ENCODE measurements around the gene TGM1.
A peak's percentile ranks its signal among the peaks of the same experiment; 100 is the strongest.

Gene TGM1

GRCh38 chr14:24291446-24292117 is 28.6 kb upstream of the TGM1 start:
- no peak for DNase-seq

DNA sequence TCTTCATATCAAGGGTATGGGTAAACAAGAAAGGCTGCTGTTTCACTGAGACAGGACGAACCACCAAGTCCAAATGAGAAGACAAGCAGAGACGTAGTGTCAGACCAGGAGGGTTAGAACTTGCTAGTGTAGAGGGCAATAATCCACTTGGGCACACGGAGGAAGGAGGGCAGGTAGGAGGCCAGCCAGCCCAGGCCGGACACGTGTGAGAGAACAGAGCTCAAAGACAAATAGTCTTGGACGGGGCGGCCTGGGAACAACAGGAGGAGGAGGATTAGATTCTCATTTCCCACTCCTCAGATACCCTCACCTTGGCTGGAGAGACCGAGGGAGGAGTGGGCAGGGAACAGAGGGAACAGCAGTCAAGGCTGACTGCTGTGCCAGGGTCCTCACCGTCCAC is 27.8 kb upstream of the TGM1 start:
- DNase-seq = no peak

DNA sequence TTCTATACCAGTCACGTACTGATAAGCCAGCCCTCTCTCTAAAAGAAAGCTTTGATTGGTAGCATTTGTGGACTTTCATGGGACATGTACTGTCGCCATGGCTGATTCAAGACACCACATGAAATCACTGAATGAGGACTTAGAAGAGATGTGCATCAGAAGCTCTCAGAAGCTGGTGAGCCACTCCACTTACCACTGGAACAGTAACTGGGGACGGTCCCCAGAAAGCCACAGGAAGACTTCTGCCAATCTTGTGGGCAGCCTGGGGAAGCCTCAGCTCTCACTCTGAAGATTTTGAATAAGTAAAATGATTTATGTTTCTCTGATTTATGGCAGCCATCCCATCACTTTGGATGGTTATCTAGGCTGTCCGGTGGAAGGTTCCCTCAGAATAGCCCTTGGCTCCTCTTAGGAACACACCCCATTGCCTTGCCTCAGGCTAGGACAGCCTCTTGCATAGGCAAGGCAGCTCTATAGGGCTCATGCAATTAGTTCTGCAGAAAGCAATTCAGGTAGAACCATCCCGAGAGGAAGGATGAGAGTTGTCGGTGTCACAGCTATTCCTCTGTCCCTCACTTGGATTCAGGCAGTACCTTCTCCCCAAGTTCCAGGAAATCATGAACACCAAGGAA is 26.8 kb upstream of the TGM1 start:
- no peak for DNase-seq

DNA sequence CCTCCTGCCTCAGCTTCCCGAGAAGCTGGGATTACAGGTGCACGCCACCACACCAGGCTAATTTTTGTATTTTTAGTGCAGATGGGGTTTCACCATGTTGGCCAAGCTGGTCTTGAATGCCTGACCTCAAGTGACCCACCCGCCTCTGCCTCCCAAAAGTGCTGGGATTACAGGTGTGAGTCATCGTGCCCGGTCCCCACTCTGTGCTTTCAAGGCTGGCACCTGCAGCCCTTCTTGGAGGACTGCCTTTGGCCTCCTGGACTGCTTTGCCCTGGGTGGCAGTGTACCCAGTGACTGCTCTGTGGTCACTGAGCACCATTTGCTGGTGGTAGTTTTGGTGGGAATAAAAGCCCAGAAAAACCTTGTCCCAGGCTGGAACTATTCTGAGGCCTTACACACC is 24.0 kb upstream of the TGM1 start:
- no peak for DNase-seq

GRCh38 chr14:24285351-24285750 is 22.4 kb upstream of the TGM1 start:
- no peak for DNase-seq

- DNase-seq = no peak
Observed at GRCh38 chr14:24284501-24285035, 21.6 kb upstream of the TGM1 start.

DNA sequence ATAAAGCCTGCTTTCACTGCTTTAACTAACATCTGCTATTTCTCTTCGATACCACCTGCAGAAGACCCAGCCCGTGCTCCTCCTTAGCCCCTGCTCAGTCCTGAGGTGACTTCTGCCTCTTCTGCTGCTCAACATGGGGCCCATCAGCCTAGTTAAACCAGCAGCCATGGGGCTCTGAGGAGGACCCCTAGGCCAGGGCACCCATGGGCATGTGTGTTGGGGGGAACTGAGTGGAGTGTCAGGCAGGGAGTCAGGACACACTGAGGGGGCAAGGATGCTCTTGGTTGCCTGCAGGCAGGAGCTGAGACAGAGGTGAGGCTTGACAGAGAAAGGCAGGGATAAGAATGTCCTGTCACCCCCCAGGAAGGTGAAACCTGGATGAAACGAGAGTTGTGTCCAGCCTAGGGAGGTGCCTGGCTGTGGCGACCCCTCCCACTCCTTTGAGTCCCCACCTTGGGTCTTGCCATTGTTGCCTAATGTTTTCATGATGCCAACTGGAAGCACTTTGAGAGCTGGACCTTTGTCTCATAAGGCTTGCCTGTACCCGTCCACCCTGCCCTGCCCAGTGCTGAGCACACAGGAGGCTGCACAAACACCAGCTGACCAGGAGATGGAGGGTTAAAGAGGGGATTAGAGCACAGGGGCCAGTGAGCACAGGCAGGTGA is 21.0 kb upstream of the TGM1 start:
- DNase-seq = no peak

DNA sequence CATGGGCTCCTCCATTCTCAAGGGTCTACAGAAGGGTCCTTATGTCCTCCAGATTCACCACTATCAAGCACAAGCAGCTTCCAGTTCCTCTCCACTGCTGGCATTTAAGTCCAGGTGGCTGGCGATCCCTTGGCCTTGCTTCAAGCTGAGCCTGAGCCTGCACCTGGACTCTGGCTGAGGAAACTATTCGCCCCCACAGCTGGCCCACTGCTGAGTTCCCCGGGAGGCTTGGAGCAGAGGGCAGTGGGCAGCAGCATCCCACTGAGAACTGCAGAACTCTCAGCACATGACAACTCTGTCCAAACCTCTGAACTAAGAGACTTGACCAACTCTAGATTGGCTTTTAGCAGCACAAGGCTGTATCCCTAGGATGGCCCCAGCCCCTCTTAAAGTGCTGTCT is 19.8 kb upstream of the TGM1 start:
- no peak for DNase-seq

- DNase-seq = no peak
Observed at GRCh38 chr14:24281636-24282035, 18.7 kb upstream of the TGM1 start.

- no peak for DNase-seq
Observed at GRCh38 chr14:24280797-24281460, 18.0 kb upstream of the TGM1 start.

GRCh38 chr14:24279301-24280186 is 16.6 kb upstream of the TGM1 start:
- DNase-seq = no peak

DNA sequence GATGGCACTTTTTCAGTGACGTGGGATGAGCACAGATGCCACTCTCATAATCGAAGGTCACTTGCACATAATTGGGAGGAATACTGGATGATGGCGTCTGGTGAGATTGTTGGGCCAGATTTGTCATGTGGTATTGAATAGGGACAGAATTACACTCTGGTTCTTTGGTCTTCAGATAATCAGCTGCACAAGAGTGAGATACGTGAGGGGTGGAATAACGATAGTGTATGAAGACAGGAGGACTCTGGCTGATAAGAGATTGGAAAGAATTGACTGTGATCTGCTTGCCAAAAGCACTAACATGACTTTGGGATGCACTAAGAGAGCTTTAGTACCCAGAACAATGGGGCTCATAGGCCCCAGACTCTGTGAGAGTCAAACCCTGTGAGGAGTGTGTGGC is 15.4 kb upstream of the TGM1 start:
- DNase-seq = no peak

DNA sequence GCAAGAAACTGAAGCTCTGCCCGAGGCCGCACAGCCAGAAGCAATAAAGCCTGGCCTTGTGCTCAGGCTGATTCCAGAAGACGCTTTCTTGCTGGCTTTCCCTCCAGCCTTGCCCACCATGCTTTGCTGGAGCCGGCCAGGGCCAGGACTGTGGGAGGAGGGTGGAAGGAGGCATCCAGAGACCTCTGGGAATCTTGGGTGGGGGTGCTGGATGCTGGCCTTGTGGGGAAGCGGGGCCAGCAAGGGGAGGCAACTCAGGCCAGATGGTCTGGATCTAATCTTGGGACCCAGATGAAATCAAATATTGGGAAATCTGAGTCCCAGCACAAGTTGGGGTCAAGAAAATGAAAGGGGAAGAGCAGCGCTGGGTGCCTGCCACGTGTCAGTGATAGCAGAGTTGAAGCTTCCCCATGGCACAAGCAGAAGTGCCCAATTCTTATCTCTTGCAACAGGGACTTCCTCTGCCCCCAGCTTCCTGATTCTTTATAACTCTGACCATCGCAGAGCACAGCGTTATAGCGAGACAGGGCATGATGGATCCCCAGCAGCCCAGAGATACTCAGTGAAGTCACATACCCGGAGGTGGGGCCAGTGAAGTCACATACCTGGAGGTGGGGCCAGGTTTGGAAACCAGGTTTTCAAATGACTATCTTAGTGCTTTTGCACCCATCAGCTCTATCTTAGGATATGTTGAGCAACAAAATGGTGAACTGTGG is 14.8 kb upstream of the TGM1 start:
- no peak for DNase-seq

DNA sequence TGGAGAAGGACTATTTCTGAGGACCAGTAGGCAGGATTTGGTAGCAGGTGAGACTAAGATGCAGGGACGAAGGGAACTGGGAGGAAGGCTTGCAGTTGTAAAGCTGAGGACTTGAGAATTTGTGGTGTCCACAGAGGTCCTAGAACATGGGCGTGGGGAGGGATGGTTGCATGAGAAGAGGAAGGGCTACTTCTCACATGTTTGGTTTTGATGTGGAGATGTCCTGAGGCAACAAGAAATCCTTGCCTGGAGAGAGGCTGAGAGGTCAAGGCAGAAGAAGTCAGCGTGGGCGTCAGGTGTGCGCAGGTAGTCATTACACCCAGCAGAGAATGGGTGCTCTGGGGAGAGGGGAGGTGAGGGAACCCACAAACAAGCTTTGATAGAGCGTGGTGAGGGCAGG is 14.1 kb upstream of the TGM1 start:
- DNase-seq = no peak

DNA sequence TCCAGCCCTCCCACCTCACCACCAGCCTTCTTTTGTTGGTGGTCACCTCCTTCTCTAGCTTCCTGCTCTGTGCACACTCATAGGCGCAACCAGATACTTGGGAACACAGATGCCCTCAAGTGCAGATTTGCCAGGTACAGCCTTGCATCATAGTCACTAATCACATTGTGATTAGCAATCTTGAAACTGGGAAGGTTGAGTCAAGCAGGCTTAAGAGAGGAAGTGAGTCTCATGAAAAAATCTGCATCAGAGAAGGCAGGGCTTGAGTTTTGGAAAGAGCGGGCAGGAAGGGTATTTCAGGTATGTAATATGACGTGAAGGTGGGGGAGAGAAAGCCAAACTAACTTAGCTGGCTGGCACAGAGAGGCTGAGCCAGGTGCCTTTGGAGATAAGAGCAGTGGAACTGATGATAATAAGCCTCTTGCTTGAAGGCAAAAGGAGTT is 11.1 kb upstream of the TGM1 start:
- no peak for DNase-seq

DNA sequence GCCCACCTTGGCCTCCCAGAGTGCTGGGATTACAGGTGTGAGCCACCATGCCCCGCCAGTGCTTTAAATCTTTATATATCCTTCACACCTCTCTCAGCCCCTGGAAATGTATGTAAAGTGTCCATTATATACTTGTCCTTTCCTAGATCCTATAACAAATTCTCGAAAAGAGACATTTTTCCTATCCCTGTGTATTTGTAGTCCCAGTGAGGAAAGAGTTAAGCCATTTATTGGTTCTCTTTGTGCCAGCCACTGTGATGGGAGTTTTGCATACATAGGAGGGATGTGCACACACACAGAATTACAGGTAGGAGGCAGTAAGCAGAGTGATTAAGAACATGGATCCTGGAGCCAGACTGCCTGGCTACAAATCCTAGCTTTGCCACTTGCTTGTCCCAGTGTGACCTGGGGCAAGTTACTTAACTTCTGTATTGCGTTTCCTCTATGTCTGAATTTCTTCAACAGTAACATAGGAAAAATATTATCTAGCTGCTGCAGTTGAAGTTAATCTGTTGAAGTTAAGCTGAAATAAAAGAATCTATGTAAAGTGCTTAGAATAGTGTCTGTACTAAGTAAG is 10.5 kb upstream of the TGM1 start:
- DNase-seq = no peak

DNA sequence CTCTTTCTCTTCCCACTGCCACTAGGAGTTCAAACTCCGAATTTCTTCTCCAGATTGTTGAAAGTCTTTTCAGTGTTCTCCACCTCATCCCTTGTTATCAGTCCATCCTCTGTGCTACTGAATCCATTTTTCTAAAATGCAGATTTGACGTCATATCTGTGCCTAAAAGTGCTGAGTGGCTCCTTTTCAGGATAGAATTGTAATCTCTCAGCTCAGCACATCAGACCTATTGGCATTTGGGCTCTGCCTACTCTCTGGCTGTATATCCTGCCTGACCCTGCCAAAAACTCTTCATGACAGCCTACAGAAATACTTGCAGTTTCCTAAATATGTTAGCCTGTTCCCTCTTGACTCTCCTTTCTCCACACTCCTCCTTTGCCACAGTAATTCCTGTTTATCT is 9.5 kb upstream of the TGM1 start:
- DNase-seq = no peak

GRCh38 chr14:24271834-24272263 is 8.9 kb upstream of the TGM1 start:
- no peak for DNase-seq

- peak; percentile 93 for DNase-seq
Observed at GRCh38 chr14:24271134-24271833, 8.3 kb upstream of the TGM1 start, which contains the start of gene RABGGTA. Gene RABGGTA (minus strand): TSS chr14:24271597. CDS start chr14:24271115, 482 bp downstream.

- DNase-seq = no peak
Observed at GRCh38 chr14:24270537-24271133, 7.7 kb upstream of the TGM1 start.

All from femur (tissue), 1 donor.